ENCODE data around the gene LRMDA. TPM values are rescaled to one million over a fixed set of nuclear protein-coding genes. Genes with fewer than 3 reads are reported as not detected.

LRMDA gene
- total and polyA plus RNA-seq, 2 of the 13 experiments (the other 11 are each of a cell fraction or from before 2014, with no cell fraction given): 13.4 to 22.0 TPM

DNA sequence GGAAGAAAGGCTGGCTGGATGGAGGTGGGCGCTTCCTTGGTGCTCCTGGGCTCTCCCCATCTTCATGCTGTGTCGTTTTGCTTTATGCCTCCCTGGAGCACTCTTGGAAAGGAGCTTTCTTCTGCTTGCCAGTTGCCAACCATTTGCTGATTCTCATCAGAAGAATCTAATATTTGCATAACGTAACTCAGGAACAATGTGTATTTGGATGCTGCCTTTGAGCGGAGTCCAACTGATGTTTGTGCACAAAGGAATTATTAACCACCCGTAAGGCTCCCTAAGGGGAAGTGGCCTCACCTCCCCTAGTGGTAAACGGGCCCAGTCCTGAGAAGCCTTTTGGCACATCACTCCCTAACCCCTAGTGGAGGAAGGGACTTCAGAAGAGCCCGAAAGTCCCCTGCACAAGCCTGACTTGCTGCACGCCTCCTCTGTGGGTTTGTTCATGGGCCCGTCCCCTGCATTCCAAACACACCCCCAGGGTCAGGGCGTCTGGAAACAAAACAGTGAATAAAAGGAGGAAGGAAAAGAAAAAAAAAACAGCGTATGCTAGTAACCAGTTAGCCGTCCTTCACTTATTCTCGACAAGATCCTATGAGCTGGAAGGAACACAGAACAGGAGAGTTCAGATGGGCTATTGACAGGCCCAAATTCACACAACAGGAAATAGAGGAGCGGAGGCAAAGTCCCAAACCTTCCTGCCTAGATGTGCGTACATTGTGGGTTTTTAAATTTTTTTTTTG is 602.2 kb downstream of the LRMDA start (continued):
- TF ChIP-seq NRL (CRISPR knock-in tag; IDR thresholded peaks at IDR 0.05; ENCODE audit: borderline replicate concordance) (peak; percentile 35; the same call in 1 of the 2 replicates), CCDC6 (CRISPR knock-in tag; IDR thresholded peaks at IDR 0.05) (peak; percentile 33; the same call in 1 of the 2 replicates), TBP (CRISPR knock-in tag; IDR thresholded peaks at IDR 0.05) (0 out of 2 replicates have a peak, but pooled peaks have one; percentile 53), ZNF160 (CRISPR knock-in tag; IDR thresholded peaks at IDR 0.05) (no peak), TAF1 (CRISPR knock-in tag; IDR thresholded peaks at IDR 0.05) (peak; percentile 33; the same call in 1 of the 2 replicates), SALL1 (CRISPR knock-in tag; IDR thresholded peaks at IDR 0.05) (peak; percentile 98), ERF (CRISPR knock-in tag; IDR thresholded peaks at IDR 0.05) (peak; percentile 85), ZNF563 (CRISPR knock-in tag; IDR thresholded peaks at IDR 0.05) (no peak), ZNF251 (CRISPR knock-in tag; IDR thresholded peaks at IDR 0.05) (no peak)
- TF ChIP-seq, protein P1, sequence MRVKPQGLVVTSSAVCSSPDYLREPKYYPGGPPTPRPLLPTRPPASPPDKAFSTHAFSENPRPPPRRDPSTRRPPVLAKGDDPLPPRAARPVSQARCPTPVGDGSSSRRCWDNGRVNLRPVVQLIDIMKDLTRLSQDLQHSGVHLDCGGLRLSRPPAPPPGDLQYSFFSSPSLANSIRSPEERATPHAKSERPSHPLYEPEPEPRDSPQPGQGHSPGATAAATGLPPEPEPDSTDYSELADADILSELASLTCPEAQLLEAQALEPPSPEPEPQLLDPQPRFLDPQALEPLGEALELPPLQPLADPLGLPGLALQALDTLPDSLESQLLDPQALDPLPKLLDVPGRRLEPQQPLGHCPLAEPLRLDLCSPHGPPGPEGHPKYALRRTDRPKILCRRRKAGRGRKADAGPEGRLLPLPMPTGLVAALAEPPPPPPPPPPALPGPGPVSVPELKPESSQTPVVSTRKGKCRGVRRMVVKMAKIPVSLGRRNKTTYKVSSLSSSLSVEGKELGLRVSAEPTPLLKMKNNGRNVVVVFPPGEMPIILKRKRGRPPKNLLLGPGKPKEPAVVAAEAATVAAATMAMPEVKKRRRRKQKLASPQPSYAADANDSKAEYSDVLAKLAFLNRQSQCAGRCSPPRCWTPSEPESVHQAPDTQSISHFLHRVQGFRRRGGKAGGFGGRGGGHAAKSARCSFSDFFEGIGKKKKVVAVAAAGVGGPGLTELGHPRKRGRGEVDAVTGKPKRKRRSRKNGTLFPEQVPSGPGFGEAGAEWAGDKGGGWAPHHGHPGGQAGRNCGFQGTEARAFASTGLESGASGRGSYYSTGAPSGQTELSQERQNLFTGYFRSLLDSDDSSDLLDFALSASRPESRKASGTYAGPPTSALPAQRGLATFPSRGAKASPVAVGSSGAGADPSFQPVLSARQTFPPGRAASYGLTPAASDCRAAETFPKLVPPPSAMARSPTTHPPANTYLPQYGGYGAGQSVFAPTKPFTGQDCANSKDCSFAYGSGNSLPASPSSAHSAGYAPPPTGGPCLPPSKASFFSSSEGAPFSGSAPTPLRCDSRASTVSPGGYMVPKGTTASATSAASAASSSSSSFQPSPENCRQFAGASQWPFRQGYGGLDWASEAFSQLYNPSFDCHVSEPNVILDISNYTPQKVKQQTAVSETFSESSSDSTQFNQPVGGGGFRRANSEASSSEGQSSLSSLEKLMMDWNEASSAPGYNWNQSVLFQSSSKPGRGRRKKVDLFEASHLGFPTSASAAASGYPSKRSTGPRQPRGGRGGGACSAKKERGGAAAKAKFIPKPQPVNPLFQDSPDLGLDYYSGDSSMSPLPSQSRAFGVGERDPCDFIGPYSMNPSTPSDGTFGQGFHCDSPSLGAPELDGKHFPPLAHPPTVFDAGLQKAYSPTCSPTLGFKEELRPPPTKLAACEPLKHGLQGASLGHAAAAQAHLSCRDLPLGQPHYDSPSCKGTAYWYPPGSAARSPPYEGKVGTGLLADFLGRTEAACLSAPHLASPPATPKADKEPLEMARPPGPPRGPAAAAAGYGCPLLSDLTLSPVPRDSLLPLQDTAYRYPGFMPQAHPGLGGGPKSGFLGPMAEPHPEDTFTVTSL (CRISPR knock-in tag; IDR thresholded peaks at IDR 0.05; ENCODE audit: borderline replicate concordance): peak; percentile 88
- TF ChIP-seq, protein P2, sequence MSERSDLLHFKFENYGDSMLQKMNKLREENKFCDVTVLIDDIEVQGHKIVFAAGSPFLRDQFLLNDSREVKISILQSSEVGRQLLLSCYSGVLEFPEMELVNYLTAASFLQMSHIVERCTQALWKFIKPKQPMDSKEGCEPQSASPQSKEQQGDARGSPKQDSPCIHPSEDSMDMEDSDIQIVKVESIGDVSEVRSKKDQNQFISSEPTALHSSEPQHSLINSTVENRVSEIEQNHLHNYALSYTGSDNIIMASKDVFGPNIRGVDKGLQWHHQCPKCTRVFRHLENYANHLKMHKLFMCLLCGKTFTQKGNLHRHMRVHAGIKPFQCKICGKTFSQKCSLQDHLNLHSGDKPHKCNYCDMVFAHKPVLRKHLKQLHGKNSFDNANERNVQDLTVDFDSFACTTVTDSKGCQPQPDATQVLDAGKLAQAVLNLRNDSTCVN (CRISPR knock-in tag; IDR thresholded peaks at IDR 0.05; ENCODE audit: borderline replicate concordance): peak; percentile 37; the same call in 1 of the 2 replicates
- TF ChIP-seq, protein P3, sequence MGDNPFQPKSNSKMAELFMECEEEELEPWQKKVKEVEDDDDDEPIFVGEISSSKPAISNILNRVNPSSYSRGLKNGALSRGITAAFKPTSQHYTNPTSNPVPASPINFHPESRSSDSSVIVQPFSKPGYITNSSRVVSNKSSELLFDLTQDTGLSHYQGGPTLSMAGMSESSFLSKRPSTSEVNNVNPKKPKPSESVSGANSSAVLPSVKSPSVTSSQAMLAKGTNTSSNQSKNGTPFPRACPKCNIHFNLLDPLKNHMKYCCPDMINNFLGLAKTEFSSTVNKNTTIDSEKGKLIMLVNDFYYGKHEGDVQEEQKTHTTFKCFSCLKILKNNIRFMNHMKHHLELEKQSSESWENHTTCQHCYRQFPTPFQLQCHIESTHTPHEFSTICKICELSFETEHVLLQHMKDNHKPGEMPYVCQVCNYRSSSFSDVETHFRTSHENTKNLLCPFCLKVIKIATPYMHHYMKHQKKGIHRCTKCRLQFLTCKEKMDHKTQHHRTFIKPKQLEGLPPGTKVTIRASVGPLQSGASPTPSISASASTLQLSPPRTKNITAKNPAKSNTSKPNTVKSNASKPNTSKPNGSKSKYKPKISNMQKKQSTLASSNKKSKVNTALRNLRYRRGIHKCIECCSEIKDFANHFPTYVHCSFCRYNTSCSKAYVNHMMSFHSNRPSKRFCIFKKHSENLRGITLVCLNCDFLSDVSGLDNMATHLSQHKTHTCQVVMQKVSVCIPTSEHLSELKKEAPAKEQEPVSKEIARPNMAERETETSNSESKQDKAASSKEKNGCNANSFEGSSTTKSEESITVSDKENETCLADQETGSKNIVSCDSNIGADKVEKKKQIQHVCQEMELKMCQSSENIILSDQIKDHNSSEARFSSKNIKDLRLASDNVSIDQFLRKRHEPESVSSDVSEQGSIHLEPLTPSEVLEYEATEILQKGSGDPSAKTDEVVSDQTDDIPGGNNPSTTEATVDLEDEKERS (CRISPR knock-in tag; IDR thresholded peaks at IDR 0.05): no peak
- TF ChIP-seq, protein P4, sequence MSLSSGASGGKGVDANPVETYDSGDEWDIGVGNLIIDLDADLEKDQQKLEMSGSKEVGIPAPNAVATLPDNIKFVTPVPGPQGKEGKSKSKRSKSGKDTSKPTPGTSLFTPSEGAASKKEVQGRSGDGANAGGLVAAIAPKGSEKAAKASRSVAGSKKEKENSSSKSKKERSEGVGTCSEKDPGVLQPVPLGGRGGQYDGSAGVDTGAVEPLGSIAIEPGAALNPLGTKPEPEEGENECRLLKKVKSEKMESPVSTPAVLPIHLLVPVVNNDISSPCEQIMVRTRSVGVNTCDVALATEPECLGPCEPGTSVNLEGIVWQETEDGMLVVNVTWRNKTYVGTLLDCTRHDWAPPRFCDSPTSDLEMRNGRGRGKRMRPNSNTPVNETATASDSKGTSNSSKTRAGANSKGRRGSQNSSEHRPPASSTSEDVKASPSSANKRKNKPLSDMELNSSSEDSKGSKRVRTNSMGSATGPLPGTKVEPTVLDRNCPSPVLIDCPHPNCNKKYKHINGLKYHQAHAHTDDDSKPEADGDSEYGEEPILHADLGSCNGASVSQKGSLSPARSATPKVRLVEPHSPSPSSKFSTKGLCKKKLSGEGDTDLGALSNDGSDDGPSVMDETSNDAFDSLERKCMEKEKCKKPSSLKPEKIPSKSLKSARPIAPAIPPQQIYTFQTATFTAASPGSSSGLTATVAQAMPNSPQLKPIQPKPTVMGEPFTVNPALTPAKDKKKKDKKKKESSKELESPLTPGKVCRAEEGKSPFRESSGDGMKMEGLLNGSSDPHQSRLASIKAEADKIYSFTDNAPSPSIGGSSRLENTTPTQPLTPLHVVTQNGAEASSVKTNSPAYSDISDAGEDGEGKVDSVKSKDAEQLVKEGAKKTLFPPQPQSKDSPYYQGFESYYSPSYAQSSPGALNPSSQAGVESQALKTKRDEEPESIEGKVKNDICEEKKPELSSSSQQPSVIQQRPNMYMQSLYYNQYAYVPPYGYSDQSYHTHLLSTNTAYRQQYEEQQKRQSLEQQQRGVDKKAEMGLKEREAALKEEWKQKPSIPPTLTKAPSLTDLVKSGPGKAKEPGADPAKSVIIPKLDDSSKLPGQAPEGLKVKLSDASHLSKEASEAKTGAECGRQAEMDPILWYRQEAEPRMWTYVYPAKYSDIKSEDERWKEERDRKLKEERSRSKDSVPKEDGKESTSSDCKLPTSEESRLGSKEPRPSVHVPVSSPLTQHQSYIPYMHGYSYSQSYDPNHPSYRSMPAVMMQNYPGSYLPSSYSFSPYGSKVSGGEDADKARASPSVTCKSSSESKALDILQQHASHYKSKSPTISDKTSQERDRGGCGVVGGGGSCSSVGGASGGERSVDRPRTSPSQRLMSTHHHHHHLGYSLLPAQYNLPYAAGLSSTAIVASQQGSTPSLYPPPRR (CRISPR knock-in tag; IDR thresholded peaks at IDR 0.05; ENCODE audit: borderline replicate concordance): peak; percentile 94

Measured in HepG2 (cell line).